GM12873 (cell line): Measurements from ENCODE around the gene PJA2.

Experiments
- CTCF ChIP-seq: IDR thresholded peaks from 2 replicates; pipeline ENCODE4 v1.5.1; 2012; ENCODE audit warnings: low read depth, mild to moderate bottlenecking, moderate library complexity, low read length, control low read depth; ENCODE audit not compliant: insufficient read depth; ENCODE audit errors: missing control alignments

PJA2 gene

GRCh38 chr5:109315245-109315644 is 94.5 kb downstream of the PJA2 start:
- no peak for TF ChIP-seq CTCF

GRCh38 chr5:109313127-109313526 is 96.6 kb downstream of the PJA2 start:
- no peak for TF ChIP-seq CTCF

GRCh38 chr5:109312695-109313094 is 97.1 kb downstream of the PJA2 start:
- no peak for TF ChIP-seq CTCF

GRCh38 chr5:109310315-109310714 is 99.5 kb downstream of the PJA2 start:
- no peak for TF ChIP-seq CTCF

GRCh38 chr5:109309326-109310063 is 100.3 kb downstream of the PJA2 start:
- TF ChIP-seq CTCF: no peak

- TF ChIP-seq CTCF: no peak
Observed at GRCh38 chr5:109307951-109308350, 101.8 kb downstream of the PJA2 start.

GRCh38 chr5:109307456-109307855 is 102.3 kb downstream of the PJA2 start:
- no peak for TF ChIP-seq CTCF
